Neural cell (in vitro differentiated cells): ENCODE measurements around the gene KLC1.

Source experiments
- CTCF ChIP-seq: fragments of 450-650 bp; IDR thresholded peaks from 2 replicates; pipeline ENCODE4 v1.5.1; 2014; ENCODE audit warnings: antibody characterized with exemption, mild to moderate bottlenecking, moderate library complexity; ENCODE audit not compliant: poor library complexity, severe bottlenecking
- MXI1 ChIP-seq: fragments of 450-650 bp; conservative IDR thresholded peaks from 2 replicates; pipeline ENCODE4 v1.6.1; 2014; ENCODE audit warnings: antibody characterized with exemption, mild to moderate bottlenecking; ENCODE audit not compliant: poor library complexity, severe bottlenecking
- POLR2AphosphoS5 ChIP-seq: IDR thresholded peaks from 2 replicates; pipeline ENCODE4 v1.6.1; 2012
- REST ChIP-seq: IDR thresholded peaks from 2 replicates; pipeline ENCODE4 v1.6.1; 2012; ENCODE audit warnings: borderline replicate concordance

- TF ChIP-seq CTCF: no peak
- no peak for TF ChIP-seq REST
- TF ChIP-seq POLR2AphosphoS5: no peak
- no peak for TF ChIP-seq MXI1
Observed at GRCh38 chr14:103716091-103716801, 87.2 kb downstream of the KLC1 start.
